Measurements from ENCODE around the gene OR6C3. TPM values are rescaled to one million over a fixed set of nuclear protein-coding genes. Genes with fewer than 3 reads are reported as not detected.

The OR6C3 gene
- polyA plus RNA-seq, 3 donors: not detected

- peaks cover 0 to 3% (median 0%) of the 10 kb centered on the region in 7 donors for H3K9me3 Mint-ChIP-seq
- H3K27me3 Mint-ChIP-seq (ENCODE audit: low read depth in 3 of 3): peaks cover 3 to 13% (median 5%) of the 10 kb centered on the region in 3 donors
- H3K27ac Mint-ChIP-seq: no peak within 1 kb of the TSS
- Histone ChIP-seq H2AFZ (ENCODE audit: insufficient read depth, low read depth, low read length, poor library complexity, severe bottlenecking) (no peak within 1 kb of the TSS), H3K4me1 (ENCODE audit: control insufficient read depth in 1 of 2, insufficient read depth in 2 of 2, low read length in 2 of 2) (no peaks in the 10 kb centered on the region), H3K36me3 (replicated peaks in 1 of 2; ENCODE audit: control insufficient read depth in 1 of 2, insufficient read depth in 2 of 2, low read length in 2 of 2) (no peaks in the 10 kb centered on the region), H3K4me2 (replicated peaks; ENCODE audit: extremely low read depth, low read length, poor library complexity, severe bottlenecking) (no peak within 1 kb of the TSS), H3K27me3 (ENCODE audit: control insufficient read depth in 2 of 2, insufficient read depth in 2 of 2, low read length in 2 of 2) (peaks cover 0 to 3% of the 10 kb centered on the region in 2 donors), H3K79me2 (ENCODE audit: insufficient read depth, low read length) (no peaks in the 10 kb centered on the region), H3K4me3 (replicated peaks in 1 of 3; ENCODE audit: low read depth in 2 of 3, low read length in 3 of 3) (no peak within 1 kb of the TSS), H4K20me1 (ENCODE audit: insufficient read depth, low read length) (no peaks in the 10 kb centered on the region), H3K9ac (ENCODE audit: insufficient read depth, low read length, poor library complexity, severe bottlenecking) (no peak within 1 kb of the TSS), H3K9me3 (replicated peaks in 1 of 2; ENCODE audit: control insufficient read depth in 1 of 2, insufficient read depth in 1 of 2, low read length in 2 of 2) (no peaks in the 10 kb centered on the region), H3K27ac (ENCODE audit: low read depth in 1 of 2, low read length in 2 of 2) (no peak within 1 kb of the TSS)
- H3K4me3 Mint-ChIP-seq: no peak within 1 kb of the TSS
- no CpG with 5 or more reads among the region's 4 CpGs for WGBS (ENCODE audit: insufficient coverage)
- H3K36me3 Mint-ChIP-seq: no peaks in the 10 kb centered on the region
- no peak for DNase-seq
- intact Hi-C loops (cut with micrococcal nuclease): no loop called here
- no peak for TF ChIP-seq CTCF (IDR thresholded peaks at IDR 0.05)
- H3K4me1 Mint-ChIP-seq: no peaks in the 10 kb centered on the region
Measured at GRCh38 chr12:55362675-55363074, 32.1 kb downstream of the OR6C3 start, which contains the start of gene OR6C75. TSS of gene OR6C75 (plus strand) at chr12:55362975. CDS start at chr12:55365111, 2,136 bp downstream.

GRCh38 chr12:55365086-55365485 lies 34.5 kb downstream of the OR6C3 start:
- intact Hi-C loops (cut with micrococcal nuclease): no loop called here
- 63% methylated on average over 1 of the region's 3 CpGs for WGBS (ENCODE audit: insufficient coverage)
- DNase-seq: no peak
- no peaks in the 10 kb centered on the region for H3K4me1 Mint-ChIP-seq
- Histone ChIP-seq H3K4me2 (replicated peaks; ENCODE audit: extremely low read depth, low read length, poor library complexity, severe bottlenecking) (no peak overlapping the region), H4K20me1 (ENCODE audit: insufficient read depth, low read length) (no peaks in the 10 kb centered on the region), H3K27me3 (ENCODE audit: control insufficient read depth in 2 of 2, insufficient read depth in 2 of 2, low read length in 2 of 2) (peaks cover 0 to 3% of the 10 kb centered on the region in 2 donors), H3K9me3 (replicated peaks in 1 of 2; ENCODE audit: control insufficient read depth in 1 of 2, insufficient read depth in 1 of 2, low read length in 2 of 2) (no peaks in the 10 kb centered on the region), H3K4me1 (ENCODE audit: control insufficient read depth in 1 of 2, insufficient read depth in 2 of 2, low read length in 2 of 2) (no peaks in the 10 kb centered on the region), H3K9ac (ENCODE audit: insufficient read depth, low read length, poor library complexity, severe bottlenecking) (no peak overlapping the region), H2AFZ (ENCODE audit: insufficient read depth, low read depth, low read length, poor library complexity, severe bottlenecking) (no peak overlapping the region), H3K79me2 (ENCODE audit: insufficient read depth, low read length) (no peaks in the 10 kb centered on the region), H3K36me3 (replicated peaks in 1 of 2; ENCODE audit: control insufficient read depth in 1 of 2, insufficient read depth in 2 of 2, low read length in 2 of 2) (no peaks in the 10 kb centered on the region), H3K4me3 (replicated peaks in 1 of 3; ENCODE audit: low read depth in 2 of 3, low read length in 3 of 3) (no peak overlapping the region), H3K27ac (ENCODE audit: low read depth in 1 of 2, low read length in 2 of 2) (no peak overlapping the region)
- no peaks in the 10 kb centered on the region for H3K36me3 Mint-ChIP-seq
- peaks cover 3 to 12% (median 4%) of the 10 kb centered on the region in 3 donors for H3K27me3 Mint-ChIP-seq (ENCODE audit: low read depth in 3 of 3)
- H3K27ac Mint-ChIP-seq: no peak overlapping the region
- H3K9me3 Mint-ChIP-seq: peaks cover 0 to 5% (median 1%) of the 10 kb centered on the region in 7 donors
- TF ChIP-seq CTCF (IDR thresholded peaks at IDR 0.05): no peak
- no peak overlapping the region for H3K4me3 Mint-ChIP-seq

Measured in CD14-positive monocyte (primary cell).